DOHH2 (cell line): ENCODE measurements around the gene ACIN1.

Experiments
- CTCF ChIP-seq: fragments of 200-600 bp; sonication (generic); IDR thresholded peaks from one replicate; pipeline ENCODE4 v1.5.1; 2014; ENCODE audit warnings: antibody characterized with exemption, mild to moderate bottlenecking, low read depth, low read length; ENCODE audit not compliant: poor library complexity, severe bottlenecking
- EZH2phosphoT487 ChIP-seq: fragments of 200-600 bp; sonication (generic); IDR thresholded peaks from 2 replicates; pipeline ENCODE4 v1.6.1; 2017; ENCODE audit warnings: borderline replicate concordance, mild to moderate bottlenecking, antibody characterized with exemption, low read length, moderate library complexity, mixed read lengths

DNA sequence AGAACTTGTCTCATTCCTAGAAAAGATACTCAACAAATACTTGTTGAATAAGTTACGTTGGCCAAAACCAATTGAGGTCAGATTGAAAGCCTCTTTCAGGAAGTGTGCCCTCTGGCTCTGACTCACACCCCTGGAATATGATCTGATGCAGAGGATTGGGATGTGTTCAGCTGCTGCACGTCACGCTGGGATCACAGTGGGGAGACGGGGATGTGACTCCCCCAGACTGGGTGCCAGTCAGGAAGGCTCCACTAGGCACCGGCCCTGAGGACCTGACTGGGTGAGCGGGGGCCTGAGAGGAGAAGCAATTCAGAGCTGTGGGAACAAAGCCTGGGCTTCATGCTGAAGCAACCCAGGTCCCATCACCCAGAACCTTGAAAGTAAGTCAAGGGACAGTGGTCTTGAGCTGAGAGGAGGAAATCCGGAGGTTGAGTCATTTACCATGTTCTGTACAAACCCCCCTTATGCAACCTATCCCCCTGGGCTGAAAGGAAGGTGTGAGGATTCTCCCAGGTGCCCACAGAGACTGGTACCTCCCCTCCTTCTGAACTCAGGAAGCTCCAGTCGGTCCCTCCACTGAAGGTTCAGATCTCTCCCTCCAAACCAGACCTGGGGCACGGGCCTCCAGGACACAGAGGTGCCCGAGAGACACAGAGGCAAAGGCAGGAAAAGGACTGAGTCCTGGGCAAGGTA, 20.2 kb upstream of the ACIN1 start:
- TF ChIP-seq CTCF (no peak), EZH2phosphoT487 (no peak)
